HepG2 (cell line): ENCODE data around the gene KIRREL3. TPM values are rescaled to one million over a fixed set of nuclear protein-coding genes. Genes with fewer than 3 reads are reported as not detected.

Source experiments
- ARID5B ChIP-seq: IDR thresholded peaks from 2 replicates; pipeline ENCODE4 v1.4.0; 2020; ENCODE audit warnings: mild to moderate bottlenecking, missing genetic modification reagents
- CEBPB ChIP-seq: IDR thresholded peaks from 2 replicates; pipeline ENCODE4 v1.6.1; 2011; ENCODE audit warnings: low read depth, low read length, improper control_type of control experiment, borderline replicate concordance
- CERS6 ChIP-seq: sonication (generic); formaldehyde crosslinking; IDR thresholded peaks from 2 replicates; pipeline ENCODE4 v1.5.0; 2020; ENCODE audit warnings: missing genetic modification reagents
- FOSL2 ChIP-seq: sonication (generic); formaldehyde crosslinking; IDR thresholded peaks from 2 replicates; pipeline ENCODE4 v1.4.0; 2020; ENCODE audit warnings: missing genetic modification reagents
- GABPA ChIP-seq, 2 experiments: IDR thresholded peaks; 2 replicates each; pipeline ENCODE4 v1.6.1; 2011 to 2016; ENCODE audit warnings: low read depth in 2 of 2, low read length in 1 of 2, missing biosample characterization in 1 of 2, missing genetic modification characterization in 1 of 2
- GLI4 ChIP-seq: sonication (generic); formaldehyde crosslinking; IDR thresholded peaks from 2 replicates; pipeline ENCODE4 v1.5.1; 2020; ENCODE audit warnings: missing genetic modification reagents, mild to moderate bottlenecking, moderate library complexity, borderline replicate concordance
- HNF4A ChIP-seq: sonication (generic); formaldehyde crosslinking; IDR thresholded peaks from 2 replicates; pipeline ENCODE4 v1.4.0; 2020; ENCODE audit warnings: missing genetic modification reagents
- HNRNPUL1 ChIP-seq: fragments of 200-400 bp; formaldehyde crosslinking; IDR thresholded peaks from 2 replicates; pipeline ENCODE4 v1.6.1; 2017; ENCODE audit warnings: low read depth, mild to moderate bottlenecking, low read length, moderate library complexity
- SMAD1 ChIP-seq: sonication (generic); formaldehyde crosslinking; IDR thresholded peaks from 2 replicates; pipeline ENCODE4 v1.4.0; 2020; ENCODE audit warnings: missing genetic modification reagents, low read depth, mild to moderate bottlenecking, borderline replicate concordance
- THAP8 ChIP-seq: sonication (generic); formaldehyde crosslinking; IDR thresholded peaks from 2 replicates; pipeline ENCODE4 v1.5.1; 2020; ENCODE audit warnings: missing genetic modification reagents, mild to moderate bottlenecking, borderline replicate concordance
- TMF1 ChIP-seq: sonication (generic); formaldehyde crosslinking; IDR thresholded peaks from 2 replicates; pipeline ENCODE4 v1.8.1; 2022; ENCODE audit warnings: low read depth, missing genetic modification reagents
- TOE1 ChIP-seq: sonication (generic); formaldehyde crosslinking; IDR thresholded peaks from 2 replicates; pipeline ENCODE4 v1.4.0; 2020; ENCODE audit warnings: mild to moderate bottlenecking, missing genetic modification reagents
- ZBTB7B ChIP-seq: sonication (generic); formaldehyde crosslinking; IDR thresholded peaks from 2 replicates; pipeline ENCODE4 v1.4.0; 2020; ENCODE audit warnings: missing genetic modification reagents
- ZFAT ChIP-seq: sonication (generic); formaldehyde crosslinking; conservative IDR thresholded peaks from 2 replicates; pipeline ENCODE4 v1.8.1; 2023; ENCODE audit warnings: missing genetic modification reagents, inconsistent platforms
- ZFP62 ChIP-seq: sonication (generic); formaldehyde crosslinking; IDR thresholded peaks from 2 replicates; pipeline ENCODE4 v1.4.0; 2020; ENCODE audit warnings: missing genetic modification reagents
- ZMYM3 ChIP-seq: sonication (generic); formaldehyde crosslinking; IDR thresholded peaks from 2 replicates; pipeline ENCODE4 v1.5.1; 2020; ENCODE audit warnings: mild to moderate bottlenecking, missing genetic modification reagents
- ZNF10 ChIP-seq: sonication (generic); formaldehyde crosslinking; IDR thresholded peaks from 2 replicates; pipeline ENCODE4 v1.4.0; 2020; ENCODE audit warnings: mild to moderate bottlenecking, low read depth, missing genetic modification reagents, borderline replicate concordance
- ZNF24 ChIP-seq: fragments of 450-650 bp; IDR thresholded peaks from 2 replicates; pipeline ENCODE4 v1.6.1; 2017; ENCODE audit warnings: antibody characterized with exemption, mild to moderate bottlenecking
- ZNF333 ChIP-seq: sonication (generic); formaldehyde crosslinking; IDR thresholded peaks from 2 replicates; pipeline ENCODE4 v1.4.0; 2020; ENCODE audit warnings: mild to moderate bottlenecking, missing genetic modification reagents, borderline replicate concordance
- ZNF510 ChIP-seq: sonication (generic); formaldehyde crosslinking; IDR thresholded peaks from 2 replicates; pipeline ENCODE4 v1.4.0; 2020; ENCODE audit warnings: low read depth, mild to moderate bottlenecking, missing genetic modification reagents
- ZNF543 ChIP-seq: sonication (generic); formaldehyde crosslinking; IDR thresholded peaks from 2 replicates; pipeline ENCODE4 v1.4.0; 2020; ENCODE audit warnings: mild to moderate bottlenecking, missing genetic modification reagents
- ZNF761 ChIP-seq: sonication (generic); formaldehyde crosslinking; conservative IDR thresholded peaks from 2 replicates; pipeline ENCODE4 v1.4.0; 2020; ENCODE audit warnings: mild to moderate bottlenecking, missing genetic modification reagents
- ZNF790 ChIP-seq: sonication (generic); formaldehyde crosslinking; IDR thresholded peaks from 2 replicates; pipeline ENCODE4 v1.8.0; 2022; ENCODE audit warnings: missing genetic modification reagents, mild to moderate bottlenecking, borderline replicate concordance
- polyA plus RNA-seq, 8 experiments: library from polyadenylated mRNA; depleted of rRNA in 3 of 8; stranded (reverse) in 7 of 8; unstranded in 1 of 8; fragments of >200 nt; fragmentation: Illumina TruSeq in 4 of 8; extraction: Trizol in 4 of 8; gene quantifications; 2 replicates each; pipeline versions ENCODE4 v1.2.1 to v1.2.3, GENCODE V29; 2011 to 2016; ENCODE audit warnings: low read depth in 4 of 8, missing spikeins in 1 of 8, mixed read lengths in 1 of 8; ENCODE audit not compliant: insufficient read depth in 1 of 8
- total RNA-seq, 5 experiments: library from RNA; depleted of rRNA; stranded (reverse); fragments of >200 nt; fragmentation: Illumina TruSeq; extraction: Trizol; gene quantifications; 2 replicates each; pipeline ENCODE4 v1.2.3, GENCODE V29; 2016; ENCODE audit warnings: low read depth in 1 of 5

KIRREL3 gene
- total and polyA plus RNA-seq, 2 of the 13 experiments (the other 11 are each of a cell fraction or from before 2014, with no cell fraction given) = not detected

GRCh38 chr11:126871792-126872191 lies 128.8 kb downstream of the KIRREL3 start (continued):
- TF ChIP-seq THAP8 (CRISPR knock-in tag) (no peak), ZFP62 (CRISPR knock-in tag) (no peak), ZNF790 (CRISPR knock-in tag) (no peak), ZNF510 (CRISPR knock-in tag) (no peak), ZNF761 (CRISPR knock-in tag) (no peak), CEBPB (peak; percentile 16; the same call in 1 of the 2 replicates), GLI4 (CRISPR knock-in tag) (no peak), ZNF24 (no peak), ARID5B (CRISPR knock-in tag) (0 out of 2 replicates have a peak, but pooled peaks have one; percentile 18), ZNF543 (no peak), TOE1 (no peak), TMF1 (CRISPR knock-in tag) (no peak), ZNF10 (no peak), GABPA (IDR thresholded peaks at IDR 0.05; ENCODE audit: low read depth, low read length) (no peak), GABPA (CRISPR knock-in tag; IDR thresholded peaks at IDR 0.05; ENCODE audit: low read depth) (no peak; the same call in 1 of the 2 replicates), HNF4A (CRISPR knock-in tag) (peak; percentile 66), CERS6 (no peak), ZMYM3 (no peak), HNRNPUL1 (no peak), FOSL2 (CRISPR knock-in tag) (peak; percentile 70), ZNF333 (CRISPR knock-in tag) (no peak), ZBTB7B (no peak), ZFAT (CRISPR knock-in tag) (no peak), SMAD1 (CRISPR knock-in tag) (no peak)
- TF ChIP-seq, all 625 proteins: peak for 5
